Adipocyte (in vitro differentiated cells): ENCODE measurements around the gene RAPGEF2.

Source experiments
- DNase-seq: peaks from one replicate; pipeline ENCODE4 v3.0.0-alpha.2; 2015; ENCODE audit warnings: low read depth
- H3K27me3 ChIP-seq: replicated peaks from 2 replicates; pipeline ENCODE4 v1.7.0; 2013; ENCODE audit warnings: mild to moderate bottlenecking, low read length, moderate library complexity; ENCODE audit not compliant: control insufficient read depth, insufficient read depth
- H3K36me3 ChIP-seq: 2 replicates; pipeline ENCODE4 v1.7.0; 2013; ENCODE audit warnings: low read length, mild to moderate bottlenecking, moderate library complexity; ENCODE audit not compliant: control insufficient read depth, insufficient read depth, severe bottlenecking
- H3K4me1 ChIP-seq: 2 replicates; pipeline ENCODE4 v1.7.0; 2013; ENCODE audit warnings: mild to moderate bottlenecking, low read length, moderate library complexity; ENCODE audit not compliant: control insufficient read depth, insufficient read depth
- H3K4me3 ChIP-seq: 2 replicates; pipeline ENCODE4 v1.7.0; 2013; ENCODE audit warnings: mild to moderate bottlenecking, low read length, moderate library complexity
- H3K9ac ChIP-seq: 2 replicates; pipeline ENCODE4 v1.7.0; 2013; ENCODE audit warnings: mild to moderate bottlenecking, low read length, moderate library complexity
- H3K9me3 ChIP-seq: 2 replicates; pipeline ENCODE4 v1.7.0; 2013; ENCODE audit warnings: mild to moderate bottlenecking, low read length, moderate library complexity; ENCODE audit not compliant: control insufficient read depth

RAPGEF2 gene

GRCh38 chr4:159269956-159270355 lies 167.1 kb downstream of the RAPGEF2 start:
- no peaks in the 10 kb centered on the region for H3K36me3 ChIP-seq
- no peaks in the 10 kb centered on the region for H3K27me3 ChIP-seq
- peaks cover 61% of the 10 kb centered on the region for H3K4me1 ChIP-seq
- no peak overlapping the region for H3K9ac ChIP-seq
- DNase-seq, result no peak
- H3K4me3 ChIP-seq, result peak overlapping the region; percentile 16
- no peaks in the 10 kb centered on the region for H3K9me3 ChIP-seq

- Histone ChIP-seq H3K36me3 (no peaks in the 10 kb centered on the region), H3K4me3 (no peak overlapping the region), H3K9ac (no peak overlapping the region), H3K27me3 (no peaks in the 10 kb centered on the region), H3K9me3 (no peaks in the 10 kb centered on the region), H3K4me1 (peaks cover 61% of the 10 kb centered on the region)
- no peak for DNase-seq
Measured at GRCh38 chr4:159271856-159272255, 169.0 kb downstream of the RAPGEF2 start.

GRCh38 chr4:159272273-159273140 lies 169.6 kb downstream of the RAPGEF2 start:
- Histone ChIP-seq H3K4me1 (peaks cover 54% of the 10 kb centered on the region), H3K36me3 (no peaks in the 10 kb centered on the region), H3K9ac (no peak overlapping the region), H3K27me3 (no peaks in the 10 kb centered on the region), H3K9me3 (no peaks in the 10 kb centered on the region), H3K4me3 (no peak overlapping the region)
- no peak for DNase-seq

- H3K4me1 ChIP-seq, result peaks cover 50% of the 10 kb centered on the region
- no peaks in the 10 kb centered on the region for H3K36me3 ChIP-seq
- no peak overlapping the region for H3K9ac ChIP-seq
- no peaks in the 10 kb centered on the region for H3K27me3 ChIP-seq
- no peak for DNase-seq
- H3K9me3 ChIP-seq, result no peaks in the 10 kb centered on the region
- no peak overlapping the region for H3K4me3 ChIP-seq
Measured at GRCh38 chr4:159273141-159273438, 170.2 kb downstream of the RAPGEF2 start.

GRCh38 chr4:159273841-159274240 lies 171.0 kb downstream of the RAPGEF2 start:
- Histone ChIP-seq H3K9ac (no peak overlapping the region), H3K4me3 (no peak overlapping the region)

GRCh38 chr4:159278399-159278798 lies 175.5 kb downstream of the RAPGEF2 start:
- no peak for DNase-seq
- Histone ChIP-seq H3K9ac (no peak overlapping the region), H3K4me3 (no peak overlapping the region), H3K36me3 (no peaks in the 10 kb centered on the region), H3K9me3 (no peaks in the 10 kb centered on the region), H3K4me1 (peaks cover 27% of the 10 kb centered on the region), H3K27me3 (no peaks in the 10 kb centered on the region)

More at GRCh38 chr4:159273841-159274240, 171.0 kb downstream of the RAPGEF2 start:
- no peaks in the 10 kb centered on the region for H3K36me3 ChIP-seq
- H3K9me3 ChIP-seq, result no peaks in the 10 kb centered on the region
- peaks cover 50% of the 10 kb centered on the region for H3K4me1 ChIP-seq
- DNase-seq, result no peak
- H3K27me3 ChIP-seq, result no peaks in the 10 kb centered on the region

GRCh38 chr4:159279084-159279483 lies 176.2 kb downstream of the RAPGEF2 start:
- H3K4me3 ChIP-seq, result no peak overlapping the region
- no peaks in the 10 kb centered on the region for H3K36me3 ChIP-seq
- no peaks in the 10 kb centered on the region for H3K27me3 ChIP-seq
- H3K9ac ChIP-seq, result no peak overlapping the region
- H3K4me1 ChIP-seq, result peaks cover 24% of the 10 kb centered on the region
- no peaks in the 10 kb centered on the region for H3K9me3 ChIP-seq
- no peak for DNase-seq

- Histone ChIP-seq H3K9ac (no peak overlapping the region), H3K4me1 (peaks cover 14% of the 10 kb centered on the region), H3K27me3 (no peaks in the 10 kb centered on the region), H3K9me3 (no peaks in the 10 kb centered on the region), H3K4me3 (no peak overlapping the region), H3K36me3 (no peaks in the 10 kb centered on the region)
- DNase-seq, result no peak
Measured at GRCh38 chr4:159280442-159281172, 177.7 kb downstream of the RAPGEF2 start.

- Histone ChIP-seq H3K4me1 (peaks cover 14% of the 10 kb centered on the region), H3K9me3 (no peaks in the 10 kb centered on the region), H3K27me3 (no peaks in the 10 kb centered on the region), H3K36me3 (no peaks in the 10 kb centered on the region), H3K9ac (no peak overlapping the region), H3K4me3 (no peak overlapping the region)
- DNase-seq, result no peak
Measured at GRCh38 chr4:159281771-159282170, 178.9 kb downstream of the RAPGEF2 start.

GRCh38 chr4:159282329-159282728 lies 179.4 kb downstream of the RAPGEF2 start:
- DNase-seq, result no peak
- no peaks in the 10 kb centered on the region for H3K36me3 ChIP-seq
- no peak overlapping the region for H3K9ac ChIP-seq
- H3K4me1 ChIP-seq, result peaks cover 14% of the 10 kb centered on the region
- no peaks in the 10 kb centered on the region for H3K27me3 ChIP-seq
- H3K4me3 ChIP-seq, result no peak overlapping the region
- no peaks in the 10 kb centered on the region for H3K9me3 ChIP-seq

- DNase-seq, result no peak
- H3K9me3 ChIP-seq, result no peaks in the 10 kb centered on the region
- H3K4me1 ChIP-seq, result peaks cover 14% of the 10 kb centered on the region
- H3K4me3 ChIP-seq, result no peak overlapping the region
- H3K36me3 ChIP-seq, result no peaks in the 10 kb centered on the region
- H3K9ac ChIP-seq, result no peak overlapping the region
- no peaks in the 10 kb centered on the region for H3K27me3 ChIP-seq
Measured at GRCh38 chr4:159282944-159283343, 180.1 kb downstream of the RAPGEF2 start.
